Stimulated activated CD8-positive, alpha-beta memory T cell treated with anti-CD3 and anti-CD28 coated beads, Interleukin-15, amount 100 ng/mL, for 24 hours (primary cell): ENCODE results near the gene PRKN.

Source experiments
- DNase-seq: peaks from one replicate; pipeline ENCODE4 v3.0.0-alpha.2; 2020; ENCODE audit warnings: low read depth

PRKN gene

GRCh38 chr6:161412795-161413194 is 1314.8 kb downstream of the PRKN start:
- no peak for DNase-seq

GRCh38 chr6:161411265-161411944 is 1316.2 kb downstream of the PRKN start:
- DNase-seq: no peak

- DNase-seq: no peak
Measured at GRCh38 chr6:161410736-161411135, 1316.8 kb downstream of the PRKN start.

- no peak for DNase-seq
Measured at GRCh38 chr6:161410076-161410475, 1317.5 kb downstream of the PRKN start.

GRCh38 chr6:161409353-161409752 is 1318.2 kb downstream of the PRKN start:
- DNase-seq: no peak

GRCh38 chr6:161408041-161408440 is 1319.5 kb downstream of the PRKN start:
- DNase-seq: no peak

- DNase-seq: no peak
Measured at GRCh38 chr6:161407581-161407980, 1320.0 kb downstream of the PRKN start.

GRCh38 chr6:161407115-161407514 is 1320.5 kb downstream of the PRKN start:
- no peak for DNase-seq

GRCh38 chr6:161406646-161407045 is 1320.9 kb downstream of the PRKN start:
- no peak for DNase-seq

GRCh38 chr6:161405418-161405817 is 1322.1 kb downstream of the PRKN start:
- no peak for DNase-seq

- DNase-seq: no peak
Measured at GRCh38 chr6:161403717-161404116, 1323.8 kb downstream of the PRKN start.

GRCh38 chr6:161401587-161402309 is 1325.8 kb downstream of the PRKN start:
- DNase-seq: no peak

GRCh38 chr6:161400671-161401070 is 1326.9 kb downstream of the PRKN start:
- DNase-seq: no peak

GRCh38 chr6:161396539-161396938 is 1331.0 kb downstream of the PRKN start:
- DNase-seq: no peak

- no peak for DNase-seq
Measured at GRCh38 chr6:161395716-161396231, 1331.8 kb downstream of the PRKN start.

GRCh38 chr6:161394437-161394836 is 1333.1 kb downstream of the PRKN start:
- DNase-seq: no peak

- no peak for DNase-seq
Measured at GRCh38 chr6:161393839-161394364, 1333.7 kb downstream of the PRKN start.

- DNase-seq: no peak
Measured at GRCh38 chr6:161393292-161393691, 1334.3 kb downstream of the PRKN start.

- DNase-seq: no peak
Measured at GRCh38 chr6:161389756-161390155, 1337.8 kb downstream of the PRKN start.

- DNase-seq: no peak
Measured at GRCh38 chr6:161383951-161384350, 1343.6 kb downstream of the PRKN start.

GRCh38 chr6:161379834-161380582 is 1347.6 kb downstream of the PRKN start:
- DNase-seq: no peak

GRCh38 chr6:161378115-161378514 is 1349.5 kb downstream of the PRKN start:
- no peak for DNase-seq

- no peak for DNase-seq
Measured at GRCh38 chr6:161377116-161377515, 1350.5 kb downstream of the PRKN start.
